GM18507 (cell line): Measurements from ENCODE around the gene C20orf202.

Experiments used
- DNase-seq: peaks from one replicate; pipeline ENCODE4 v3.0.0; 2011; ENCODE audit warnings: low read depth; ENCODE audit not compliant: insufficient read length; ENCODE audit errors: extremely low spot score
- FAIRE-seq: peaks from 2 replicates; lab custom pipeline; 2011; peaks lifted over from hg19 to GRCh38; lab: Jason Lieb, UNC

C20orf202 gene

DNA sequence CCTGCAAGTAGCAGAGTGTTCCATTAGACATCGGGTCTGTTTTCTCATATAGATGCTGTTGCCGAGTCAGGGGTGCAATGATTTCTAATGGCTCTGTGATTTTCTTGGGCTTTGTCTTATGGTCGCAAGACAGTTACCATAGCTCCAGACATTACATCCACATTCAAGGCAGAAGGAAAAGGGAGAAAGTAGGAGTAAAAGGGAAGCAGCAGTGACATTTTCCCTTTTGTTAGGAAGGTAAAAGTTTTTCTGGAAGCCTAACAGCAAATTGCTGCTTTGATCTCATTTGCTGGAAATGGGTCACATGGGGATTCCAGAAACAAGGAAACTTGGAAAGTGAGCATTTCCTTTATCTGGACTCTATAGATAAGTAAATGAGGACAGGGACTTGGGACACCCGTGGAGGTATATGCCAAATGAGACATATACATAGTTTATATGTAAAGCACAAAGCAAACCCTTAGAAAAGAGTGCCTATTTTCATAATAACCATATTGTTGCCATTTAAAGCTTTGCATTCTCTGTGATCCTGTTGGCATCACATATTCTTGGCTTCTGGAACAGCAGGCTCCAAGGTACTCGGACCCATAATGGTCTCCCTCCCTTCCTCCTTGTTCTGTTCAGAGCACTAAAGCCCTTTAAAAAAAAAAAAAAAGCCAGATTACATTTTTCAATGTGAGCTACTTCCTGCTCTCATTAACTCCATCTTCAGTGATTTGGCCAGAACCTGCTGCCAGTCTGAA, at the start of gene C20orf202:
C20orf202 (plus strand) TSS at position 693 of the 743 bp plus-strand sequence. CDS start 132 bp downstream, outside the sequence.
- FAIRE-seq: no peak

DNA sequence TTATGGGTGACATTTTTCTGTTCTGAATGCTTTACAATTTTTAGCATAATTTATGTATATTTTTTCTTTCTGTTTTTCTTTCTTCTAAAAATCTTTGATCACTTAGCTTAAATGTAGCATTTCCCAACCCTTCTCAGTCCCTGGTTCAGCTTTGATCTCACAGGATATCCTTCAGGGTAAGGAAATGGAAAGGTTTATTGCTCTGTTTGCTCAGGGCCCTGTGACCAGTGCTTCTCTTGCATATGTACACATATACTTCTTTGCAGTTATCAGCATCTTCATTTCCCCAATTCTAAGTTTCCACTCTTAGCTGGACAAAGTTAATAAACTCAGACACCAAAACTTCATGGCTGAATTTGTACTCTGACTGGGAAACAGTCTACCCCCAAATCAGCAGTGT, 49.0 kb upstream of the C20orf202 start:
- no peak for DNase-seq
- FAIRE-seq: no peak

More for the DNA sequence above, at the start of gene C20orf202:
- DNase-seq: no peak

- no peak for FAIRE-seq
Observed at GRCh38 chr20:1154691-1155090, 48.6 kb upstream of the C20orf202 start.

DNA sequence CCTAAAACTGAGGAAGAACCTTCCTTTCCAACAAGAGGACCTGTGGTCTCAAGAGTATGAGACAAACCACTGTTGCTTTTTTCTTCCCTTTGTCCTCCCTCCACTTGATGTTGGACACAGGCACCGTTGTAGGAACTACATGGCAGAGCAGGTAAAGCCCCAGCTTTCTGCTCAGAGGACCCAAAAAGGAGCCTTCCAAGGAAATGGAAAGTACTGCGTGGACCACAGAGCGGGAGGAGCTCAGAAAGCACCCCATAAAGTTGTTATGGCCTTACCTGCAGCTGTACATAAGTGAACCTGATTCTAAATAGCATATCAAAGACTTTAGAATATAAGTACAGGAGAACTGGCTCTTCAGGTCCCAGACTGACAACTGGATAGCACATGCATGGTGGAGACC, 47.9 kb upstream of the C20orf202 start:
- DNase-seq (no peak), FAIRE-seq (no peak)

More at GRCh38 chr20:1154691-1155090, 48.6 kb upstream of the C20orf202 start:
- DNase-seq: no peak

DNA sequence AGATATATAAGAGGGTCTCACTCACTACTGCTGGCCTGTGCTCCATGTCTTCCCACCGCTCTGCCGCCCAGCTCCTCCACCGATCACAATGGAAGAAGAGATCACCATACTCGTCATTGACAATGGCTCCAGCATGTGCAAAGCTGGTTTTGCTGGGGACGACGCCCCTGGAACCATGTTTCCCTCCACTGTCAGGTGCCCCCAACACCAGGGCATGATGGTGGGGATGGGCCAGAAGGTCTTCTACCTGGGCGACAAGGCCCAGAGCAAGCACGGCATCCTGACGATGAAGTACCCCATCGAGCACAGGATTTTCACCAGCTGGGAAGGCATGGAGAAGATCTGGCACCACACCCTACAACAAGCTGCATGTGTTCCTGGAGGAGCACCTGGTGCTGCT, 42.8 kb upstream of the C20orf202 start:
- FAIRE-seq: no peak
- no peak for DNase-seq

DNA sequence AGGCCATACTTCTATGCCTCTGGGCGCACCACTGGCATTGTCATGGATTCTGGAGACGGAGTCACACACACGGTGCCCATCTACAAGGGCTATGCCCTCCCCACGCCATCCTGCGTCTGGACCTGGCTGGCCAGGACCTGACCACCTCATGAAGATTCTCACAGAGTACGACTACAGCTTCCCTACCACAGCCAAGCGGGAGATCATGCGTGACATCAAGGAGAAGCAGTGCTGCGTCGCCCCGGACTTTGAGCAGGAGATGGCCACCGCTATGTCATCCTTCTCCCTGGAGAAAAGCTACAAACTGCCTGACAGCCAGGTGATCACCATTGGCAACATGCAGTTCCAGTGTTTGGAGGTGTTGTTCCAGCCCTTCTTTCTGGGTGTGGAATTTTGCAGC, 42.3 kb upstream of the C20orf202 start:
- DNase-seq (no peak), FAIRE-seq (no peak)

DNA sequence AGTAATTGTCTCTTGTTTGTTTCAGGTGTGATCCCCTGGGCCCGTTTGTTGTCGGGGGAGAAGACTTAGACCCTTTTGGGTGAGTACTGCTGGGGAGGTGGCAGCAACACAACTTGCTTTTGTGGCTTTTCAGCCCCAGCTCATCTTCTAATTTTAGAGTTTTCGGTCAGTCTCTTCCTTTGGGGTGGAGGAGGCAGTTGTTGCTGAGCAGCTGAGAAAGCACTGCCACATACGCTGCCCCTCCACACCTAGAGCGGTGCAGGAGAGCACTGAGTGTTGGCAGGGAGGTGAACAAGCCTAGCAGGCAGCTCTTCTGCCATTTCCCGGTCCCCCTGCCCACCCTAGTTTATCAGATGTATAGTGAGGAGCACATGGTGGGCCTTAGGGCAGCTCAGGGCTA, 40.1 kb upstream of the C20orf202 start:
- FAIRE-seq (no peak), DNase-seq (no peak)

GRCh38 chr20:1163653-1164052, 39.6 kb upstream of the C20orf202 start:
- no peak for DNase-seq
- no peak for FAIRE-seq

DNA sequence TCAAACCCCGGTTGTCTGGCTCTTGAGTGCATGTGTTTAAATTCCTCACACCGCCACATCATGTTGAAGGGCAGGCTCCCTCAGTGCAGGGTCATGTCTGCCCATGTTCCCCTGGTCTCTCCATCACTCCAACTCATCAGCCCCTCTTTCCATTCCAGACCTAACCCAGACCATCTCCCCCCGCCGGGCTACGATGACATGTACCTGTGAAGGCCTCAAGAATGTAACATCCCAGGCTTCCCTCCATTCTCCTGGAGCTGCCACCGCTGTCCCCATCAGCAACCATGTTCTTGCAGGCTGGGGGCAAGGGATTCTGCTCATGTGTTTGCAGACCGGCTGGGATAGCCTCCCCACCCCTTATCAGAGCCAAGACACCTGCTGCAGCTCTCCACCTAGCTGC, 38.4 kb upstream of the C20orf202 start:
- FAIRE-seq: no peak
- DNase-seq: no peak

DNA sequence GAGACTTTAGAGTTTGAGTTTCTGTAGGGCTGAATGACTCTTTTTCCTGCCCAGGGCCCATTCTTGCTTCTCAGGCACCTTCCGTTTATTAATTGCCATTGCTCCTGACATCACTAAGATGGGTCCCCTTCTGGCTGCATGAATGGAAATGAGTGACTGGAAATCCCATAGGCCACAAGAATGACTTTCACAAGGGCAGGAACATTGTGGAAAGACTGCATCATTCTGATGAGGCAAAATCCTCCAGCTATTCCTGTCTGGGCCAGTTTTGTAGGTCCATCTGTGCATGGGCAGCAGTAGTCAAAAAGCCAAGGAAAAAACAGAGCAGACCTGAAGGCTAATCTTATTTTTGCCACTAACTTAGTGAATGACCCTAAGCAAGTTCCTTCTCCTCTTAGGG, 37.7 kb upstream of the C20orf202 start:
- DNase-seq (no peak), FAIRE-seq (no peak)

GRCh38 chr20:1165941-1166340, 37.3 kb upstream of the C20orf202 start:
- no peak for FAIRE-seq
- DNase-seq: no peak

- FAIRE-seq (no peak), DNase-seq (no peak)
Observed at GRCh38 chr20:1166948-1167720, 36.1 kb upstream of the C20orf202 start.

GRCh38 chr20:1169224-1169623, 34.0 kb upstream of the C20orf202 start:
- no peak for DNase-seq
- FAIRE-seq: no peak

DNA sequence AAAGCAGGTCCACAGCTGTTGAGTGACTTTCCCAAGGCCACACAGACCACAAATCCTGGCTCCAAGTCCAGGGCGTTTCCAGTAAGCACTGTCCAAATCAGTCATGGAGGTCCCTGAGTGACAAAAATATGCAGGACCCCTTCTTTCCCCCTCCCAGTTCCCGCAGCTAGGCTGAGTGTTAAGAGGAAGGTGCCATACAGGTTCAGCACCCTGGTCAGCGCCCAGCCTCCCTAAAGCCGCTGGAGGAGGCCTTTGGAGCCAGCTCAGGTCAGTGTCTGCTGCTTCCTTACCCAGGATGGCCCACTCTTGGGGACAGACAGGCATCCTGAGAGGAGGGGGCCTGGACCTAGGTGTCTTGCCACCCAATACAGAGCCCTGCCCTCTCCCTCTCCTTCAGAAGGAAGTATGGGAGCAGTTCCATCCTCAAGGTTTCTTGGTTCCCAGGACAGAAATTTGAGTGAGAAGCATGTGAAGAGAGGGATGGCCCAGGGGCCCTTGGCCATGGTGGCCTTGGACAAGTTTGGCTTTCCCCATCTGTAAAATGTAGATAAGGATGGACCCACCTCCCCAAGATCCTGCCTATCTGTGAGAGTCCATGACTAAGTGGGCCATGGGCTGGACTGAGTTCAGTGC, 31.7 kb upstream of the C20orf202 start:
- FAIRE-seq: no peak

GRCh38 chr20:1173698-1174097, 29.6 kb upstream of the C20orf202 start:
- DNase-seq: no peak
- FAIRE-seq: no peak

More for the DNA sequence above, 31.7 kb upstream of the C20orf202 start:
- DNase-seq: no peak

- no peak for DNase-seq
- FAIRE-seq: no peak
Observed at GRCh38 chr20:1174787-1175186, 28.5 kb upstream of the C20orf202 start.

GRCh38 chr20:1177680-1178079, 25.6 kb upstream of the C20orf202 start:
- FAIRE-seq: no peak
- DNase-seq: no peak

DNA sequence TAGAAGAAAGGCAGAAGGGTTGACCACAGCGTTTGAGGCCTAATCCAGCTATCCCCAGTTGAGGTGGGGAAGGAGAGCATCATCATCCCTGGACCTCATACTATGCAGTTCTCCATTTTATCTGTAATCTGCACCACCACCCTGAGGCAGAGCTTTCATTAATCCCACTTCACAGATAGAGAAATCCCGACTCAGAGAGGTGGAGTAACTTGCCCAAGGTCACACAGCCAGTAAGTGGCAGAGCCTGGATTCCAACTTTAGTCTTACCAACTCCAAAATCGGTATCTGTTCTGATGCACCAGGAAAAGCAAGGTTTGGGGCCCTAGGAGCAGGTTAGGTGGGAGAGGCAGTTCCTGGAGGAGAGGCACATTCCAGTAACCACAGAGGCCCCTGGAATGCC, 25.2 kb upstream of the C20orf202 start:
- FAIRE-seq (no peak), DNase-seq (no peak)

DNA sequence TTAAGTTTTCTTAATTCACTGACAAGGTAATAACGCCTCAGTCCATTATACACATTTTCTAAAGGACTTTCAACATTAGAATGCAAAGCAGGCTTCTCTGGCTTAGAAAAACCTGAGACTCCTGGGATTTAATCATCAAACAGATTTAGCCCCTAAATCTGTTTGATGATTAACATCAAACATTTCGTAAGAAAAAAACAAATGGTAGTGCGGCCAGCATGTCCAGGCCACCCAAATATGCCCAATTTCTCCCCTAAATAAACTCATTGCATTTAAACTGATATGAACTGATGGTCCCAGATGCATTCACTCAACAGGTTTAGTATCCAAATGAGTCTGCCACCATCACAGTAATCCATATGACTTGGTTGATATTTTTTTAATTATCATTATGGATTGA, 24.6 kb upstream of the C20orf202 start:
- FAIRE-seq (no peak), DNase-seq (no peak)

DNA sequence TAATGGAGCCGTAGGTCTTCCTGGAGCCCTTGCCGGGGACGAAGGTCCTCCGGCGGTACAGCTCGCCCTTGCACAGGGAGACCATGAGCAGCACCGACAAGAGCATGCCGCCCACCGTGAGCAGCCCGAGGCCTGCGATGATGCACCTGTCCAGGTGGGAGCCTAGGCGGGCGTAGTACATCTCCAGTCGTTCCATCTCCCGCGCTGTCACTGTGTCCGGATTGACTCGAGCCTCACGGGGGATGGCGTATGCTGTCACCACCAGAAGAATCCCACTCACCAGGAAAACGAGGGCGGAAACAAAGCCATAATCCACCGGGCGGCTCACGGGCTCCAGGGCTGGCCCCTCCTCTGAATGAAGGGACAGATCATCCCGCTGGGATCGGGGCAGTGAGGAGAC, 22.3 kb upstream of the C20orf202 start:
- FAIRE-seq (no peak), DNase-seq (no peak)
